NCI-H2107 treated with DMSO at 0.1 percent for 48 hours (cell line): ENCODE data around the gene S100A3.
"Not testable (repeated sequence)": the region's sequence is repeated elsewhere in the genome, so short reads cannot be mapped to it uniquely, and the experiment has no call there.

ENCODE experiments used
- DNase-seq: peaks from one replicate; lab custom pipeline; 2025; ENCODE audit not compliant: unreplicated experiment; lab: John Stamatoyannopoulos, UW

The S100A3 gene

DNA sequence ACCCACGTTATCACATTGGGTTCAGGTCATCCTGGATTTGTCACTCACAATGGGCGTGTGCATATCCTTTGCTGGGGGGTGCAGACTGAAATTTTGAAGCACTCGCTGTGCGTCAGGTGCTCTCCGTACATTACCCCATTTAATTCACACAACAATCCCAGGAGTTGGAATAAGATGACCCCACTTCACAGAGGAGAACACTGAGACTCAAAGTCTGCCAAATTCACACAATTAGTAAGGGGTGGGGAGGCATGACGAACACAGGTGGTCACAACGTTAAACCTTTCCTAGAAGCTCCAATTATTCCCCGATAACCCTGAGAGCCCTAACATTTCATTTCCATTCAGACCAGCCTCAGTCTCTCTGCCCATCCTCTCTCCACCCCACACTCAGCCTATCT lies 20.4 kb upstream of the S100A3 start:
- no peak for DNase-seq

DNA sequence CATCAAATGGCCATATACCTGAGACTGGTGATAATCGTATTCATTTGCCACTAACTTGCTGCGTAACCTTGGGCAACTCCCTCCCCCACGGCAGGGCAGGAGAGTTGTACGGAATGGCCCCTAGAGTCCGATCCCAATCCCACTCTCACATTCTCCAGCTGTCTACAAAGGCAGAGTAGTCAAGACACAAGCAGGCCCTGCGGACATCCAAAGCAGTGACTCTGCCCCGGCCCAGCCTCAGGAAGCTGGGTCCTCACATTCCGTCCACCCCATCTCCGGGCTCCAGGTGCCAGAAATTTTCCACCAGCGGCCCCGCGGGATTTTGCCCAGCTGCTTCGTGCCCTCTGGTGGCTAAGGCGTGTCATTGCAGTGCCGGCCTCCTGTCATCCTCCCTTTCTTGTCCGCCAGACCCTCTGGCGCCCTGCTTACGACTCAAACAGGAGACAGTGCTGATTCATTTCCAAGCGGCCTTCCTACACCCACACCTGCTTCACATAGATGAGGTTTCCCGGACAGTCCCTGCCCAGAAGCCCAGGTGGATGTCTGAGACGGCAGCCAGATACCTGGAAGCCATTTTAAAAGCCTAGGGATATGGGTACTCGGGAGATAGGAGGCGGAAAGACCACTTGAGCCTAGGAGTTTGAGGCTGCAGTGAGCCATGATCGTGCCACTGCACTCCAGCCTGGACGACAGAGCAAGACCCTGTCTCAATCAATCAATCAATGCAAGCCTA lies 19.5 kb upstream of the S100A3 start:
- peak; percentile 92 for DNase-seq

DNA sequence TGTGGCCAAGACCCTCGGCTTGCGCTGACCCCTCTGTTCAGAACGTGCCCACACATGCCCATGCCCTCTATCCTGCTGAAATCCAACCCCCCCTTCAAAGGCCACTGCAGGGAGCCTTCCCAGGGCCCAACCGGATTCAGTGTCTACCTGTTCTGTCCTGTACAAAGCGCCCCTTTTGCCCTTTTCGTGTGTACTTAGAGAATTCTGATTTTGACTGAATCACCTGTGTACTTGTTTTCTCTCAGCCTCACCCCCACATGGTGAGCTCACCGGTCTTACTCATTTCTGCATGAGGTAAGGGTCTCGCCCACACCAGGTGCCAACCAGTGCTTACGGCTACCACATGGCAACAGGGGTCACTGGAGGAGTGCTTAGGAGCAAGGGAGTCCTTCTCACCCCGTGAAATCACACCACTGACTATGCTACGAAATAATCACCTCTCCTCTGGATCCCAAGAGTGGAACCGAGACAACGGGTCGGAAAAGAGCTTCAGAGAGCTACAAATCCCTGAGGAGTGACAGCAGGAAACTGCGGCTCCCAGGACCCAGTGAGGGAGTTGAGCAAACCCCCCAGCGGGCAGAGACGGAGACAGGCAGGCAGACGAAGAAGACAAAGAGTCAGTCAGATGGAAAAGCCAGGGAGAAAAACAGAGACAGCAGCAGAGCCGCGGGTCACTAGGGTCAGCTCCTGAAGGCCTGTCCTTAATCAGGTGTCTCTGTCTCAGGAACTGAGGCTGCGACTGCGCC lies 18.7 kb upstream of the S100A3 start:
- DNase-seq, result no peak

DNA sequence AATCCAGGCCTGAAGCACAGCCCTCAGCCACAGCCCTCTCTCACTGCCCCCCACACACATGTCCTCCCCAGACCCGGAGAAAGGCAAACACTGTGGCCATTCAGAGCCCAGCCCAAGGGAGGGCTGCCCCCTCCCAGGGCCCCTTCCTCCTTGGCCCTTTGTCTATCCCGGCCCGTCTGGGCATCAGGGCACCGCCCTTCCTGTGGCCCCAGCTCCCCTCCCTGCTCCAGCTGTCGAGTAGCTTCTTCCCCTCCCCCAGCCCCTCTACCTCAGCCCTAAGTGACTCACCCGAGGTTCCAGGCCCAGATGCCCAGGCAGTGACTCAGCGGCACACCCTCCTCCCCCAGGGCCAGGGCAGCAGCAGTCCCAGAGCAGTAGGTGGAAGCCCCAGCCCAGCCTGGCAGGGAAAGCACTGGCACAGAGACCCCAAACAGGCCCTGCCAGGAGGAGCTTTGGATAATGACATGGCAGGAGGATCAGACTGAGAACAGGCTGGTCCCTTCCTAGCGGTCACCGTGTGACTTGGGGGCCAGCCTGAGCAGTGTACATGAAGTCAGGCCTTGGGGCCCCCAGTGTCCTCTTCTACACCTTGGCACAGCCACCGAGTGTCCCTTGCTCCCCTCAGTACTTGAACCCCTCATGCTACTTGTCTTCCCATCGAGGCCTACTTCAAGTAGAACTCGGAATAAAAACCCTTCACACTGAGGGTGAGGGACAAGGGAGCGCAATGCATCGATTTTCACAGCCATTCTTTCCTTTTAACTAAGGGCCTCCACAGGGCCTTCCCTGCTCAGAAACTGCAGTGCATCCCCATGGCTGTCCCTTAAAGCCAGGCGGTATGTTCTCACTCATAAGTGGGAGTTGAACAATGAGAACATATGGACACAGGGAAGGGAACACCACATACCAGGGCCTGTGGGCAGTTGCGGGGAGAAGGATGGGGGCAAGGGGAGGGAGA lies 17.6 kb upstream of the S100A3 start:
- DNase-seq, result peak; percentile 64

DNA sequence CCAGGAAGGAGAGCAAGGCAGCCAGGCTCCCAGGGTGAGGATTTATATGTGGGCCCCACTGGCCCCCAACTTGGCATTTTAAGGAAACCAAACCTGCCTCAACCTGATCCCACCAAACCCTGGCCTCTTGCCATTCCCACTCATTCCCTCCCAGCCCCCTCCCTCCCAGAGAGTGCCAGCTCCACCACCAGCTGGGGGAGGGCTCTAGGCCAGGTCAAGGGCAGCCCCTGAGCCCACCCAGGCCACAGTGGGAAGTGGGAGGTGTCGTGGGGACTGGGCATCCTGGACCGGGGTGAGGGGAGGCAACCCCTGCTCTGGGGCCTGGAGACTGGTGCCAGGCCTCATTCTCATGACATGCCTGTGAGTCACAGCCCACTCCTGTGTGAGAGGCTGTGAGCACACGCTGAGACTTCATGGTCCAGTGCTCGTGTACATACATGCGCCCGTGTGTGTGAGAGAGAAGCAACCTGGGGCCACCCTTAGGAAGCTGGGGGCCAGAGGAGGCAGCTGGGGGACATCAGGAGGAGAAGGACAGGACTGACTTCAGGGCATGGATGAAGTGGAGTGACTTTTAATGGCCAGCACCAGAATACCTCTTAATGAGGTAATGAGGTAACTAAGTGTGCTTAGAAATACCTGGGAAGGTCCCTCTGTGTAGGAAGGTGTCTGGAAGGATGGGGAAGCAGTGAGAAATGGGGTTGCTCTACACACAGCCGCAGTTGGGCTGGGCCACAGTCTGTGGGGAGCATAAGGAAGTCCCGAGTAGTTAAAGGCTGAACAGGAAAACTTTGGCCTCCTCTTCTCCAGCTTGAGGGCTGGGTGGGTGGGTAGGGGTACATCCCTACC lies 16.7 kb upstream of the S100A3 start, which contains the start of gene S100A2:
TSS of gene S100A2 (minus strand) at position 316 of the 846 bp plus-strand sequence. CDS start 1,967 bp downstream, outside the sequence.
- DNase-seq, result peak; percentile 55

DNA sequence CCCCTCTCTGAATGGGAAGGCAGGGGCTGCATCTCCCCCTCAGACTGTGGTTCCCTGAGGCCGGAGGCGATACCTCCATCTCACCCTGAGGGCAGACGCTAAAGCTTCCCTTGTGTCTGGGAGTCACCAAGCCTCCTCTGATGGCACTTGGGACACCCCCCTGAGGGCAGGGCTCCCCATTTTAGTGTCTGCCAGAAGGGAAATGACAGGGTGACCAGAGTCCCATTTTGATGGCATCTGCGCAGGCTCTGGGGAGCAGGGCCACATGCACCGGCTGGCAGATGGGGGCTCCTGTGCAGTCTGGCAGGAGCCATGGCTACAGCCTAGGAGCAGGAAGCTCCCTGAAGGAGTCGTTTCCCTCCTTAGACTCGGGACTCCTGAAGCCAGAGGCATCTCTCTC lies 14.9 kb upstream of the S100A3 start:
- no peak for DNase-seq

DNA sequence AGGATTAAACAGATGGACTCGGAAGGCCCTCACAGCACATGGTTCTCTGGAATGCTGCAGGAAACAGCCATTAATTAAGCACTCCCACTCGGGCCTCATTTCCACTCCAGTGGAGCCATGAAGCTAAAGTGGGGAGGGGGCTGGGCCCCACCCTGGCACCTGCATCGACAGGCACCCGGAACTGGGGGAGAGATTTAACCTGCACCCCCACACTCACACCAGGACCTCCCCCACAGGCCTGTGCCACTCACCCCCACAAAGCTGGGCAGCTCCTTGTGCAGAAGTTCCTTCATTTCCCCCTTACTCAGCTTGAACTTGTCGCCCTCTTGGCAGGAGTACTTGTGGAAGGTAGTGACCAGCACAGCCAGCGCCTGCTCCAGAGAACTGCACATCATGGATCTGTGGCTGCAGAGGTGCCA lies 14.4 kb upstream of the S100A3 start:
- DNase-seq, result no peak

DNA sequence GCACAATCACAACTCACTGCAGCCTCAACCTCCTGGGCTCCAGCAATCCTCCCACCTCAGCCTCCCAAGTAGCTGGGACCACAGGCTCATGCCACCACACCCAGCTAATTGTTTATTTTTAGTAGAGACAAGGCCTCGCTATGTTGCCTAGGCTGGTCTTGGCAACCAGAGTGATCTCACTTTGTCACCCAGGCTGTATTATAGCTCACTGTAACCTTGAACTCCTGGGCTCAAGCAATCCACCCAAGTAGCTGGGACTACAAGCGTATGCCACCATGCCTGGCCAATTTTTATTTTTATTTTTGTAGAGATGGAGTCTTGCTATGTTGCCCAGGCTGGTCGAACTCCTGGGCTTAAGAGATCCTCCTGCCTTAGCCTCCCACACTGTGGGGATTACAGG lies 13.0 kb upstream of the S100A3 start:
- DNase-seq, result not testable (repeated sequence)

DNA sequence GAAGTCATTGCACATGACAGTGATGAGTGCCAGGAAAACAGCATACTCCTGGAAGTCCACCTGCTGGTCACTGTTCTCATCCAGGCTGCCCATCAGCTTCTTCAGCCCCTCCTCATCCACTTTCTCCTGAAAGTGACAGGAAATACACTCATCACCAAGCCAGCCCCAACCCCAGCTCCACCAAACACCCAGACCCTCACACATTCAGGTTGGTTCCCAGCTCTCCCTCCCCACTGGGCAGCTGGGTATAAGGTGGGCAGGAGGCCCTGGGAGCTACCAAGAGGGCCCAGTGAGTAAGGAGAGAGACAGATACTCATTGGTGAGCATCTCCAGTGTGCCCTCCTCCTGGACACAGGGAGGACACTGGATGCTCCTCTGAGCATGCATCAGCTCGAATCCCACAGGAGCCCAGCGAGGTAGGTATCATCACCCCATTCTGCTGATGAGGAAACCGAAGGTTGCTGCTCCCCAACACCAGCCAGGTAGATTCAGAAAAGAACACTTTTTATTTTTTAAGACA lies 12.5 kb upstream of the S100A3 start:
- no peak for DNase-seq

DNA sequence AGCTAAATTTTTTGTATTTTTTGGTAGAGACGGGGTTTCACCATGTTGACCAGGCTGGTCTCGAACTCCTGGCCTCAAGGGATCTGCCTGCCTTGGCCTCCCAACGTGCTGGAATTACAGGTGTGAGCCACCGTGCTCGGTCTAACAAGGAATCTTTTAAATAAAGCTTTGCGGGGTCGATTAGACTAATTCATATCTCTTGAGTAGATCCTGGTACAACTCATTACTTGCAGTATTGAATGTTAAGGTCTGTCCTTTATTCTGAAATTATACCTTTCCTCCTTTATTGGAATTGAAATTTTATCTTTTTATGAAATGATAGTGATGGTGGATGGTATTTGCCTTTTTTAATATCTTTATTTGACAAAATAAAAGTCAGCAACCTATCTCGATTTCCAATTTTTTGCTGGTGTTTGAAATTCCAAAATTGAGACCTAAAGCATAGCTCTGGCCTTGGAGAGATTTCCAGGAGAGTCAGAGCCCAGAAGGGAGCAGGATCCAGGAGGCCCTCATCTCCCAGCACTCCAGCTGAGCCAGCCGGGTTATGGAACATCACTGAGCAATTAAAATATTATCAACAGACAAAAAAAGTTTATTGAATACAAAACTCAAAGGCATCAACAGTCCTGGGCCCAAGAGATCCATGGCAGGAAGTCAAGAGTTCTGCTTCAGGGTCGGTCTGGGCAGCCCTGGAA lies 11.9 kb upstream of the S100A3 start:
- no peak for DNase-seq

DNA sequence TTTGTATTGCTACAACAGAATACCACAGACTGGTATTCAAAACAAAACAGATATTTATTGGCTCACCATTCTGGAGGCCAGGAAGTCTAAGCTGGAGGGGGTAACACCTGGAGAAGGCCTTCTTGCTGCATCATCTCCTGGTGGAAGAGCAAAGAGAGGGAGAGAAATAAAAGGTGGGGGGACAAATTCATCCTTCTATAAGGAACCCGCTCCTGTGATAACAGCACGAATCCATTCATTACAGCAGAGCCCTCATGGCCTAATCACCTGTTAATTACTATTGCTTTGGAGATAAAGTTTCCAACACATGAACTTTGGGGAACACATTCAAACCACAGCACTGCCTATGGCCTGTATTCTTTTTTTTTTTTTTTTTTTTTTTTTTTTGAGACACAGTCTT lies 11.2 kb upstream of the S100A3 start:
- no peak for DNase-seq

DNA sequence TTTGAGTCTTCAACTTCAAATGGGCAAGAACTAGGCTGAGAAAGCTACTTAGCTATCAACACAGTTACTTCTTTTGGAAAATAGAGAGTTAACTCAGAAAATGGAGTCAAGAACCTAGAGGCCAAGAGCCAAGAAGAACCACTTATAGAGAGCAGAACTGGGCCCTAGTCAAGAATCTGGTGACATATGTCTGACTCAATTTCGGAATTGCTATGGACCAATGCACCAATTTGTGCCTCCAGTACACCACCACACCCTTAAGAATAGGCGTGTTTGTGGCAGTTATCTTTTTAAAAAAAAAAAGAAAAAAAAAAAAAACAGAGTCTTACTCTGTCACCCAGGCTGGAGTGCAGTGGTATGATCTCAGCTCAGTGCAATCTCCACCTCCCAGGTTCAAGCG lies 8.8 kb upstream of the S100A3 start:
- DNase-seq, result no peak

DNA sequence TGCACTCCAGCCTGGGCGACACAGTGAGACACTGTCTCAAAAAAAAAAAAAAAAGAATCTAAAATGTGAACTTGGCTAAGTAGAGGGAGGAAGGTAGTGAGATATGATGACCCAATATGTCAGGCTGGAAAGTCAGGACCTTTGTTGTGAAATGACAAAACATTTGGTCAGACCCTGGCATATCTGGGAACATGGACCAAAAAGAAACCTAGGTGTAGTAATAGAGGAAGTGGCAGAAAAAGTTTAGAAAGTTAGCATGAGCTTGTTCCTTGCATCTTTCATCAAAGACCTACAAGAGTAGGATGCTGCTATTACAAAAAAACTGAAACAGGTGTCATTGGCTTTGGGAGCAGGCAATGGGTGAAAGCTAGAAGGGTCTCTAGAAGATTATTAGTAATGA lies 7.3 kb upstream of the S100A3 start:
- no peak for DNase-seq

DNA sequence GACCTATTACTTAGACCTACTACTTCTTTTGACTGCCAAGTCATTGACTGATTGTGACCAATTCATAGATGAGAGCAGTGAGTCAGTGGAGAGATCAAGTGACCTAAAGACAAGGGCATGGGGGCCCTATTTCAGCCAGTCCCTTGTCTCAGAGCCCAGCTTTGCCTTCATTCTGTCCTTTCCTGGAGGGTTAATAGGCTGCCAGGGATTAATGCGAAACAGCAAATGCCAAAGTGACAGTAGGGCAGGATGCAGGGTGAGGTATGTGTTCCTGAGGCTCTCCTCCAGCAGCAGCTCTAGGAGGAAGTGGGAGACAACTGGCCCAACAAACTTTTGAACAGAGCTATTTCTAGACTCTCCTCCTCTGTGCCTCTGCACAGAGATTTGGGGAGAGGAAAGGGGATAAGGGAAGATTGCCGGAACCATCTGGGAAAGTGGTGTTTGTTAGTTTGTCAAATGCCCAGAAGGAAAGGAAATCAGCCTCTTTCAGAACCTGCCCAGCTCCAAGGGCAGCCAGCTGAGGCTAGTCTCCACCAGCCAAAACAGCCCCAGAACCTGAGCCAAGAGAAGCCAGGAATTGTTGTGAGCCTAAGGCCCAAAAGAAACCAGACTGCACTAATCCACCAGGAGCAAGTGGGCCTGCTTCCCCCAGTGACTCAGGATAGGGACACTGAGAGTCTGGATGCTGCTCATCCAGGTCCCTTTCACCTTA lies 4.9 kb upstream of the S100A3 start:
- DNase-seq, result no peak

DNA sequence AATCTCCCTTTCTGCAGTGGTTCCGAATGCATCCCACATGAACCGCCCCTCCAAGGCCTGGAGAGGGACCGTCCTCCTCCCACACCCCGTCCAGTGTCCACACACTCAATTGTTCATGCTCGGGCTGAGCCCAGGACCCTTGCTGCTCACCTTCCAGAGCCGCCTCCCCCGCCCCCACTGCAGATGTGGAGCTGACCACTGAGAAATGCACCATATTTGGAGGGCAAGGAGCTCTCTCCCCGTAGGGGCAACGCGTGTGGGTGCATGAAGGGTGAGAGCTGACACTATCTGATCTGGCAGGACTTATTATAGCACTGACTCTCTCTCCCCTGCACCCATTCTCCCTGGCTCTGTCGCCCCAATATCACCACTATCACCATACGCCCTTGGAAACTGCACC lies 4.0 kb upstream of the S100A3 start:
- no peak for DNase-seq

DNA sequence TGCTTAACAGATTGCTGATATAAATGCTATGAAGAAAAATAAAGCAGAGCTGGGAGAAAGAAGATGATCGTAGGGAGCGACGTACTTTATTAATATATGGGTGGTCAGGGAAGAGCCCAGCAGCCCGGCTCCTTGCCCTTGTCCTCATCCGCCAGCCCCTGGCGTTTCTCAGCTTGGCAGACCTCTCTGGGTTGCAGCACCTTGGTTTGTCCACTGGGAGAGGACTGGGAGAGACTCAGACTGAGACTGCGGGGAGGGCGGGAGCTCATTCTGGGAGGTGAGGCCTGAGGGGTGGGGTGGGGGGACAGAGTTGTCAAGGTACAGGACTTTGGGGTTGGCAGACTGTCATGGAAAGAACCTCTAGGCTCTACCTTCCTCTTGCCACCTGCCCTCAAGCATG lies 3.3 kb upstream of the S100A3 start:
- no peak for DNase-seq

DNA sequence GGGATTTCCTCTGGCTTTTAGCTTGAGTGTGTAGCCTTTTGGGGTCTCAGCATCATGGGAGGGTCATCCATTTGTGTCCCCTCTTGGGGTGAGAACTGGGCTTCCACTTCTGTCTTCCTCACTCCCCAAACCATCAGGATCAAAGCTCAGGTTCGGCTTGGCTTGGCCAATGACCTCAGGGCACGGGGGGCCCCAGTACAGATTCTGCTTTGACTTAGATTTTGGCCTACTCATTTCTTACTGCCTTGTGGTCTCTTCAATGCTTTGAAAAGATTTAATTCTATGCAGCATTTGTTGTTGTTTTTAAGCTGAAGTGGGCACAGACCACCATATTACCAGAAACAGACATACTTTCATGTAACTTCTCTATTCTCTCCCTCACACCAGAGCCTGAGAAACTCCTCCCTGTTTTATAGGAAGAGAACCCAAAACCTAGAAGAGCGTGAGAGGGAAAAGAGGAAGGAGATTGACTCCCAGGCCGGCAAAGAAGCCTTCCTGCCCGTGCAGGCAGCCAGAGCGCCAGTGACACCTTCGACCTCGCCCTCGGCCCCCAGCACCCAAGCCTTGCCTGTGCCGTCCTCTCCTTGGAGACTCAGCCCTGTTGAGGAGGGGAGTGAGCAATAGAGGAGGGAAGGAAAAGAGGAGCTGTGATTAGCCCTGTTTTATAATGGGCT lies 1.9 kb upstream of the S100A3 start:
- DNase-seq, result no peak

DNA sequence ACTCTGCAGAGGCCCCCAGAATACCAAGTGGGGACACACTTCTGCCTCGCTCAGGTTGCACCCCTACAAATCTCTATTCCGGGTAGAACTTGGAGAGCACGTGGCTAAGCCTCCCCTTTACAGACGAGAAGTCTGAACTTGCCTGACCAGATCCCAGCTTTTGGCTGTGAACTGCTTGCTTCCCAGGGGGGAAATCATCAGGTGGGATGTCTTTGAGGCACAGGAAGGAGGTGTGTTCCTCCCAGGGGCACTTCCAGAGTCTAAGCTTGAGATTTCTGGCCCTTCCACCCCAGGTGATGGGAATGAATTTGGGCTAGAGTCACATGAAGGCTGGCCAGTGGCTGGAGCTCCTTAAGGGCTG lies 1.3 kb upstream of the S100A3 start:
- DNase-seq, result no peak
